Endothelial cell of umbilical vein (primary cell): ENCODE measurements around the gene SPTB. TPM values are rescaled to one million over a fixed set of nuclear protein-coding genes. Genes with fewer than 3 reads are reported as not detected.

Experiments used
- BruUV-seq: library from RNA; stranded (reverse); fragments of 400-500 nt; replicated peaks from 2 replicates; lab custom pipeline; 2021; lab: Mats Ljungman, UMichigan
- CTCF ChIA-PET: fragments of 300-600, 350-600 bp; sonication (Branson Sonifier 250); formaldehyde crosslinking; loops from one replicate; lab custom pipeline; 2021; ENCODE audit warnings: antibody characterized with exemption, inconsistent platforms; lab: Charles Lee
- POLR2A ChIA-PET: fragments of 300-600, 350-600 bp; sonication (Branson Sonifier 250); formaldehyde crosslinking; loops from one replicate; lab custom pipeline; 2021; ENCODE audit warnings: antibody characterized with exemption, inconsistent platforms; lab: Charles Lee
- DNase-seq: peaks from one replicate; pipeline ENCODE4 v3.0.0-alpha.2; 2011; ENCODE audit warnings: low read depth, low spot score
- FAIRE-seq: peaks from 2 replicates; lab custom pipeline; 2011; peaks lifted over from hg19 to GRCh38; lab: Jason Lieb, UNC
- H2AFZ ChIP-seq: 2 replicates; pipeline ENCODE4 v1.6.0; 2012; ENCODE audit warnings: low read depth, low read length, control low read depth, inconsistent platforms
- H3K27ac ChIP-seq: 2 replicates; pipeline ENCODE4 v1.5.1; 2011; ENCODE audit warnings: low read depth, mild to moderate bottlenecking, control low read depth, low read length, moderate library complexity; ENCODE audit not compliant: insufficient read depth
- H3K27me3 ChIP-seq, 2 experiments: 2 replicates each; pipeline versions ENCODE4 v1.6.0 to v1.6.1; 2011; ENCODE audit warnings: low read length in 2 of 2, mixed read lengths in 1 of 2; ENCODE audit not compliant: control insufficient read depth in 2 of 2, insufficient read depth in 2 of 2
- H3K36me3 ChIP-seq, 2 experiments: 2 replicates in 1 of 2; 3 replicates in 1 of 2; pipeline ENCODE4 v1.5.1; 2011; ENCODE audit warnings: low read length in 2 of 2, mild to moderate bottlenecking in 1 of 2, moderate library complexity in 1 of 2; ENCODE audit not compliant: control insufficient read depth in 2 of 2, insufficient read depth in 2 of 2; ENCODE audit errors: extremely low read depth in 1 of 2
- H3K4me1 ChIP-seq: 3 replicates; pipeline ENCODE4 v1.5.1; 2011; ENCODE audit warnings: mild to moderate bottlenecking, low read length; ENCODE audit not compliant: control insufficient read depth, insufficient read depth; ENCODE audit errors: extremely low read depth
- H3K4me2 ChIP-seq: 2 replicates; pipeline ENCODE4 v1.6.1; 2011; ENCODE audit warnings: low read length, control low read depth, mixed read lengths; ENCODE audit not compliant: insufficient read depth
- H3K4me3 ChIP-seq, 3 experiments: fragments of 200-600 bp in 1 of 3; sonication (generic), shearing (Covaris generic) in 1 of 3; replicated peaks in 1 of 3; 2 replicates each; pipeline ENCODE4 v1.5.1; 2011 to 2016; ENCODE audit warnings: control low read depth in 3 of 3, low read length in 3 of 3, mild to moderate bottlenecking in 2 of 3, inconsistent platforms in 1 of 3, low read depth in 1 of 3, moderate library complexity in 1 of 3; ENCODE audit not compliant: insufficient read depth in 1 of 3
- H3K79me2 ChIP-seq: 2 replicates; pipeline ENCODE4 v1.6.0; 2012; ENCODE audit warnings: low read length, inconsistent platforms; ENCODE audit not compliant: control insufficient read depth, insufficient read depth
- H3K9ac ChIP-seq: replicated peaks from 2 replicates; pipeline ENCODE3; 2011; ENCODE audit warnings: low read length, control low read depth; ENCODE audit not compliant: insufficient read depth; ENCODE audit errors: extremely low read depth
- H3K9me1 ChIP-seq: replicated peaks from 3 replicates; pipeline ENCODE4 v1.6.0; 2011; ENCODE audit warnings: mild to moderate bottlenecking, low read length; ENCODE audit not compliant: control insufficient read depth, insufficient read depth; ENCODE audit errors: extremely low read depth
- H3K9me3 ChIP-seq: replicated peaks from 2 replicates; pipeline ENCODE4 v1.5.1; 2012; ENCODE audit warnings: low read length, inconsistent platforms; ENCODE audit not compliant: control insufficient read depth, insufficient read depth
- H4K20me1 ChIP-seq: replicated peaks from 2 replicates; pipeline ENCODE3; 2011; ENCODE audit warnings: mild to moderate bottlenecking, low read length; ENCODE audit not compliant: control insufficient read depth, insufficient read depth; ENCODE audit errors: extremely low read depth
- CTCF ChIP-seq, 2 donors: IDR thresholded peaks; 1 replicate in 1 of 2; 2 replicates in 1 of 2; pipeline ENCODE4 v1.5.1; 2011; ENCODE audit warnings: low read length in 2 of 2, mild to moderate bottlenecking in 2 of 2, moderate library complexity in 2 of 2, control low read depth in 1 of 2, inconsistent platforms in 1 of 2, low read depth in 1 of 2; ENCODE audit not compliant: insufficient read depth in 1 of 2; ENCODE audit errors: extremely low read depth in 1 of 2
- EZH2 ChIP-seq: IDR thresholded peaks from 2 replicates; pipeline ENCODE4 v1.6.1; 2012; ENCODE audit warnings: borderline replicate concordance, low read depth, mild to moderate bottlenecking, moderate library complexity, low read length, inconsistent platforms; ENCODE audit not compliant: severe bottlenecking
- FOS ChIP-seq: IDR thresholded peaks from 2 replicates; pipeline ENCODE4 v1.6.1; 2011; ENCODE audit warnings: mild to moderate bottlenecking, low read length, moderate library complexity, borderline replicate concordance; ENCODE audit not compliant: insufficient read depth
- GATA2 ChIP-seq: IDR thresholded peaks from 2 replicates; pipeline ENCODE4 v1.7.0; 2011; ENCODE audit warnings: low read depth, mild to moderate bottlenecking, moderate library complexity, mixed read lengths, low read length; ENCODE audit not compliant: insufficient read length, insufficient read depth
- JUN ChIP-seq: IDR thresholded peaks from 2 replicates; pipeline ENCODE4 v1.6.1; 2011; ENCODE audit warnings: borderline replicate concordance, low read depth; ENCODE audit not compliant: insufficient read length, insufficient read depth
- MAX ChIP-seq: IDR thresholded peaks from 2 replicates; pipeline ENCODE4 v1.6.1; 2011; ENCODE audit not compliant: insufficient read depth, insufficient read length
- MYC ChIP-seq: IDR thresholded peaks from one replicate; pipeline ENCODE4 v1.6.1; 2011; ENCODE audit warnings: mild to moderate bottlenecking, low read depth, low read length
- POLR2A ChIP-seq: IDR thresholded peaks from 2 replicates; pipeline ENCODE4 v1.6.1; 2012; ENCODE audit warnings: low read depth, mild to moderate bottlenecking, control low read depth, low read length
- POLR2AphosphoS5 ChIP-seq: IDR thresholded peaks from 2 replicates; pipeline ENCODE4 v1.6.1; 2012; ENCODE audit warnings: low read depth, mild to moderate bottlenecking, control low read depth, low read length, moderate library complexity; ENCODE audit not compliant: insufficient read depth
- dilution Hi-C: fragments of 300-500 bp; cut with MboI; formaldehyde crosslinking; loops from one replicate; pipeline ENCODE4 v1.15.0; 2019; ENCODE audit warnings: low sequenced_read_pairs; ENCODE audit not compliant: extremely low pct_ligation_motif_present
- intact Hi-C: fragments of 100-400 bp; cut with micrococcal nuclease; formaldehyde crosslinking; loops from one replicate; pipeline ENCODE4 v1.10.0; 2022
- polyA plus RNA-seq, 4 experiments: library from polyadenylated mRNA; depleted of rRNA in 3 of 4; stranded (reverse) in 3 of 4; unstranded in 1 of 4; fragments of >200 nt; gene quantifications; 2 replicates each; pipeline versions ENCODE4 v1.2.1 to v1.2.3, GENCODE V29; 2011 to 2012; ENCODE audit warnings: missing spikeins in 1 of 4
- total RNA-seq: library from RNA; stranded (reverse); gene quantifications from 2 replicates; pipeline ENCODE4 v1.2.3, GENCODE V29; 2021

SPTB gene
- total and polyA plus RNA-seq, 2 donors (not counting 3 experiments of a cell fraction or from before 2014, with no cell fraction given), result 0.03 to 0.07 TPM

GRCh38 chr14:64801046-64801445 is 78.7 kb downstream of the SPTB start:
- FAIRE-seq (no peak), DNase-seq (no peak)
- H3K36me3 ChIP-seq, result no peaks in the 10 kb centered on the region
- ChIA-PET CTCF (interaction anchor here (0.8 to 5.2 kb wide), 11 partner anchors 9 to 219 kb away, joined by 3 to 61 read pairs (median 5); no protein-coding TSS in a partner anchor), POLR2A (no interaction called here)
- dilution Hi-C loops, result no loop called here
- H2AFZ ChIP-seq, result no peak overlapping the region
- no peak overlapping the region for H3K27ac ChIP-seq
- no peaks in the 10 kb centered on the region for H3K9me3 ChIP-seq
- TF ChIP-seq POLR2A (no peak), CTCF (IDR thresholded peaks at IDR 0.05; ENCODE audit: extremely low read depth in 1 of 2, insufficient read depth in 1 of 2, low read depth in 1 of 2, low read length in 2 of 2) (no peak), POLR2AphosphoS5 (no peak), EZH2 (no peak), JUN (no peak), MYC (no peak), MAX (no peak), FOS (no peak), GATA2 (no peak)
- no peaks in the 10 kb centered on the region for H4K20me1 ChIP-seq
- H3K4me2 ChIP-seq, result no peak overlapping the region
- H3K4me3 ChIP-seq, result no peak overlapping the region
- H3K9me1 ChIP-seq, result no peaks in the 10 kb centered on the region
- no TSS peak for BruUV-seq
- H3K79me2 ChIP-seq, result no peaks in the 10 kb centered on the region
- intact Hi-C loops, result loop anchor here (2.0 to 5.0 kb wide), 2 partner anchors 181 to 220 kb away; no protein-coding TSS in a partner anchor
- H3K27me3 ChIP-seq, result peaks cover 0 to 3% of the 10 kb centered on the region in 2 experiments
- H3K4me1 ChIP-seq, result no peaks in the 10 kb centered on the region
- H3K9ac ChIP-seq, result no peak overlapping the region
